Common myeloid progenitor, CD34-positive (primary cell): ENCODE results near the gene SUMF1.

Experiments used
- CTCF ChIA-PET: fragments of 350-600 bp; sonication (Branson Sonifier 250); formaldehyde crosslinking; loops from one replicate; lab custom pipeline; 2021; ENCODE audit warnings: antibody characterized with exemption; lab: Charles Lee
- POLR2A ChIA-PET: fragments of 350-600 bp; sonication (Branson Sonifier 250); formaldehyde crosslinking; loops from one replicate; lab custom pipeline; 2021; ENCODE audit warnings: antibody characterized with exemption; lab: Charles Lee
- DNase-seq, 3 donors: peaks; one replicate each; pipeline versions ENCODE4 v3.0.0 to v3.0.0-alpha.2; 2013
- H3K27ac ChIP-seq, 2 experiments: 1 replicate in 1 of 2; 2 replicates in 1 of 2; pipeline ENCODE4 v1.7.0; 2013; ENCODE audit warnings: inconsistent platforms in 2 of 2, low read length in 2 of 2, mild to moderate bottlenecking in 2 of 2, low read depth in 1 of 2, moderate library complexity in 1 of 2; ENCODE audit not compliant: severe bottlenecking in 2 of 2, insufficient read depth in 1 of 2, poor library complexity in 1 of 2
- H3K27me3 ChIP-seq, 5 experiments: replicated peaks in 2 of 5; 1 replicate in 3 of 5; 2 replicates in 2 of 5; pipeline versions ENCODE4 v1.6.1 to v1.7.0; 2013; ENCODE audit warnings: low read length in 4 of 5, mild to moderate bottlenecking in 2 of 5, moderate library complexity in 2 of 5, inconsistent platforms in 1 of 5; ENCODE audit not compliant: insufficient read depth in 5 of 5, control insufficient read depth in 4 of 5
- H3K36me3 ChIP-seq, 4 experiments: 1 replicate in 2 of 4; 2 replicates in 2 of 4; pipeline versions ENCODE4 v1.6.1 to v1.7.0; 2013; ENCODE audit warnings: low read length in 3 of 4, control low read depth in 1 of 4, mild to moderate bottlenecking in 1 of 4; ENCODE audit not compliant: control insufficient read depth in 4 of 4, insufficient read depth in 4 of 4
- H3K4me1 ChIP-seq, 4 experiments: 1 replicate in 3 of 4; 2 replicates in 1 of 4; pipeline versions ENCODE4 v1.6.1 to v1.7.1; 2013; ENCODE audit warnings: low read length in 3 of 4, mild to moderate bottlenecking in 3 of 4, control low read depth in 1 of 4, inconsistent platforms in 1 of 4, moderate library complexity in 1 of 4; ENCODE audit not compliant: control insufficient read depth in 4 of 4, insufficient read depth in 4 of 4; ENCODE audit errors: control extremely low read depth in 1 of 4
- H3K4me3 ChIP-seq, 7 experiments: 1 replicate in 4 of 7; 2 replicates in 3 of 7; pipeline versions ENCODE4 v1.5.1 to v1.7.0; 2013; ENCODE audit warnings: mild to moderate bottlenecking in 7 of 7, low read length in 6 of 7, moderate library complexity in 6 of 7, inconsistent platforms in 2 of 7, low read depth in 2 of 7, control low read depth in 1 of 7; ENCODE audit not compliant: insufficient read depth in 4 of 7, control insufficient read depth in 1 of 7; ENCODE audit errors: extremely low read depth in 1 of 7
- H3K9me3 ChIP-seq, 5 experiments: 1 replicate in 4 of 5; 2 replicates in 1 of 5; pipeline versions ENCODE4 v1.6.1 to v1.7.1; 2013; ENCODE audit warnings: low read length in 4 of 5, mild to moderate bottlenecking in 2 of 5, inconsistent platforms in 1 of 5, low read depth in 1 of 5, moderate library complexity in 1 of 5; ENCODE audit not compliant: control insufficient read depth in 4 of 5, insufficient read depth in 2 of 5; ENCODE audit errors: control extremely low read depth in 1 of 5
- WGBS: methylation state at CpG from one replicate; pipeline ENCODE4 v1.1.5; 2013; ENCODE audit not compliant: insufficient coverage; 5-methylcytosine and 5-hydroxymethylcytosine counted together

The SUMF1 gene

GRCh38 chr3:4506559-4507023 is 39.5 kb upstream of the SUMF1 start:
- no peak for DNase-seq

GRCh38 chr3:4505688-4506558 is 38.9 kb upstream of the SUMF1 start:
- Histone ChIP-seq H3K4me1 (peaks cover 39 to 72% (median 57%) of the 10 kb centered on the region in 4 experiments), H3K9me3 (no peaks in the 10 kb centered on the region), H3K27me3 (no peaks in the 10 kb centered on the region), H3K4me3 (peak overlapping the region in 1 of 7 experiments; percentile 25), H3K36me3 (peaks cover 6 to 26% (median 13%) of the 10 kb centered on the region in 4 experiments), H3K27ac (peak overlapping the region; percentile 18 to 82)
- WGBS = 90% methylated on average over 5 of the region's 6 CpGs
- ChIA-PET CTCF (interaction anchor here (0.8 to 10.3 kb wide), 14 partner anchors 10 to 103 kb away, joined by 3 to 80 read pairs (median 4); partner anchors contain the start of gene ITPR1), POLR2A (interaction anchor here (4.8 kb wide), 1 partner anchor 11 kb away, joined by 41 read pairs; the partner anchor contains the start of gene ITPR1)
- no peak for DNase-seq

More at GRCh38 chr3:4506559-4507023, 39.5 kb upstream of the SUMF1 start:
- Histone ChIP-seq H3K27me3 (no peaks in the 10 kb centered on the region), H3K4me3 (no peak overlapping the region), H3K27ac (peak overlapping the region in 1 of 2 experiments; percentile 64), H3K9me3 (no peaks in the 10 kb centered on the region), H3K36me3 (peaks cover 4 to 24% (median 7%) of the 10 kb centered on the region in 4 experiments), H3K4me1 (peaks cover 39 to 78% (median 59%) of the 10 kb centered on the region in 4 experiments)
- POLR2A ChIA-PET = interaction anchor here (4.8 kb wide), 1 partner anchor 12 kb away, joined by 41 read pairs; the partner anchor contains the start of gene ITPR1
- WGBS = no CpG with 5 or more reads among the region's 2 CpGs
- CTCF ChIA-PET = interaction anchor here (1.1 to 10.3 kb wide), 7 partner anchors 11 to 65 kb away, joined by 4 to 80 read pairs (median 4); no protein-coding TSS in a partner anchor

- H3K4me3 ChIP-seq = peak overlapping the region in 6 of 7 experiments; percentile 48 to 68 (median 53)
- H3K27ac ChIP-seq = peak overlapping the region; percentile 18 to 82
- CTCF ChIA-PET = interaction anchor here (0.6 to 10.3 kb wide), 16 partner anchors 8 to 154 kb away, joined by 3 to 80 read pairs (median 4); partner anchors contain the start of gene ITPR1
- H3K4me1 ChIP-seq = peaks cover 39 to 69% (median 57%) of the 10 kb centered on the region in 4 experiments
- H3K9me3 ChIP-seq = no peaks in the 10 kb centered on the region
- WGBS = 3% methylated on average over 10 of the region's 14 CpGs
- DNase-seq = peak; percentile 67 to 74 (median 73)
- H3K27me3 ChIP-seq = no peaks in the 10 kb centered on the region
- POLR2A ChIA-PET = interaction anchor here (4.8 kb wide), 1 partner anchor 10 kb away, joined by 41 read pairs; the partner anchor contains the start of gene ITPR1
- peaks cover 8 to 27% (median 19%) of the 10 kb centered on the region in 4 experiments for H3K36me3 ChIP-seq
Observed at GRCh38 chr3:4504340-4505261, 37.5 kb upstream of the SUMF1 start.

GRCh38 chr3:4503050-4503449 is 36.0 kb upstream of the SUMF1 start:
- peak in 2 of 3 donors; percentile 73 to 80 for DNase-seq
- Histone ChIP-seq H3K36me3 (peaks cover 11 to 34% (median 27%) of the 10 kb centered on the region in 4 experiments), H3K9me3 (no peaks in the 10 kb centered on the region), H3K4me3 (peak overlapping the region in 2 of 7 experiments; percentile 16 to 68), H3K4me1 (peaks cover 33 to 60% (median 50%) of the 10 kb centered on the region in 4 experiments), H3K27me3 (no peaks in the 10 kb centered on the region), H3K27ac (peak overlapping the region; percentile 18 to 82)
- CTCF ChIA-PET = interaction anchor here (1.5 to 10.3 kb wide), 3 partner anchors 10 to 152 kb away, joined by 5 to 80 read pairs (median 6); no protein-coding TSS in a partner anchor
- POLR2A ChIA-PET = interaction anchor here (1.0 to 4.8 kb wide), 2 partner anchors 9 to 82 kb away, joined by 4 to 41 read pairs; partner anchors contain the start of gene ITPR1
- WGBS = 20% methylated on average over 5 of the region's 5 CpGs

GRCh38 chr3:4501927-4502326 is 34.9 kb upstream of the SUMF1 start:
- POLR2A ChIA-PET = interaction anchor here (4.8 kb wide), 1 partner anchor 7 kb away, joined by 41 read pairs; the partner anchor contains the start of gene ITPR1
- 100% methylated on average over 5 of the region's 9 CpGs for WGBS
- Histone ChIP-seq H3K27me3 (no peaks in the 10 kb centered on the region), H3K36me3 (peaks cover 11 to 41% (median 31%) of the 10 kb centered on the region in 4 experiments), H3K9me3 (no peaks in the 10 kb centered on the region), H3K27ac (no peak overlapping the region), H3K4me1 (peaks cover 23 to 52% (median 39%) of the 10 kb centered on the region in 4 experiments), H3K4me3 (no peak overlapping the region)
- CTCF ChIA-PET = interaction anchor here (1.1 to 10.3 kb wide), 4 partner anchors 16 to 151 kb away, joined by 3 to 80 read pairs (median 4); no protein-coding TSS in a partner anchor
- no peak for DNase-seq

GRCh38 chr3:4501437-4501836 is 34.4 kb upstream of the SUMF1 start:
- ChIA-PET POLR2A (no interaction called here), CTCF (interaction anchor here (1.1 to 10.3 kb wide), 4 partner anchors 16 to 151 kb away, joined by 3 to 80 read pairs (median 4); no protein-coding TSS in a partner anchor)
- DNase-seq = no peak
- Histone ChIP-seq H3K9me3 (no peaks in the 10 kb centered on the region), H3K36me3 (peaks cover 11 to 41% (median 31%) of the 10 kb centered on the region in 4 experiments), H3K27ac (no peak overlapping the region), H3K4me1 (peaks cover 20 to 52% (median 39%) of the 10 kb centered on the region in 4 experiments), H3K4me3 (no peak overlapping the region), H3K27me3 (no peaks in the 10 kb centered on the region)
- WGBS = 97% methylated on average over 3 of the region's 3 CpGs
